Vagina (tissue), 2 donors: ENCODE measurements around the gene PARD3.

Source experiments
- POLR2A ChIP-seq, 2 donors: fragments of 450-650 bp; IDR thresholded peaks; one replicate each; pipeline ENCODE4 v1.6.1; 2017; ENCODE audit warnings: antibody characterized with exemption in 2 of 2, mild to moderate bottlenecking in 2 of 2, moderate library complexity in 2 of 2
- POLR2AphosphoS5 ChIP-seq, 2 donors: sonication (generic); formaldehyde crosslinking; IDR thresholded peaks; one replicate each; pipeline ENCODE4 v1.9.0; 2017; ENCODE audit warnings: antibody characterized with exemption in 2 of 2, mild to moderate bottlenecking in 2 of 2, low read depth in 1 of 2; ENCODE audit not compliant: insufficient read depth in 1 of 2
- TF ChIP-seq, protein P1 (sequence below), 3 experiments: fragments of 450-650 bp in 2 of 3; fragments of 200-600 bp in 1 of 3; sonication (generic) in 1 of 3; IDR thresholded peaks; one replicate each; pipeline ENCODE4 v1.5.1; 2017 to 2019; ENCODE audit warnings: antibody characterized with exemption in 3 of 3, mild to moderate bottlenecking in 2 of 3, moderate library complexity in 2 of 3

DNA sequence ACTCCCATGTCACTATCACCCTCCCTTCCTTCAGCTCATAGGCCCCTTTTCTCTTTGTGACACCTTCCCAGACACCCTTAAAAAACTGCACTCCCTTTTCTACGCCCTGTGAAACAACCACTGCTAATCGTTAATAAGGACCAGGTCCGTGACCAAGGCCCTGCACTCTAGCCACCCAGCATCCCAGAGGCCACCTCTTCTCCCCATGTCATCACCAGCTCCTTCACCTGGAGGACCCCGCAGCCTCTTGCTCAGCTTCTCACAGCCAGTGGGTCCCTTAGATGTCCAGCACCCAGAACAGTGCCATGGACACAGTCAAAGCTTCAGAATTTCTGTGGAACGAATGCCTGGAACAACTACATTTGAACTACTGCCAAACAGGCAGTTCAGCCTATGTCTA, 2.3 kb downstream of the PARD3 start:
- TF ChIP-seq POLR2A (IDR thresholded peaks at IDR 0.05): no peak
- TF ChIP-seq, protein P1, sequence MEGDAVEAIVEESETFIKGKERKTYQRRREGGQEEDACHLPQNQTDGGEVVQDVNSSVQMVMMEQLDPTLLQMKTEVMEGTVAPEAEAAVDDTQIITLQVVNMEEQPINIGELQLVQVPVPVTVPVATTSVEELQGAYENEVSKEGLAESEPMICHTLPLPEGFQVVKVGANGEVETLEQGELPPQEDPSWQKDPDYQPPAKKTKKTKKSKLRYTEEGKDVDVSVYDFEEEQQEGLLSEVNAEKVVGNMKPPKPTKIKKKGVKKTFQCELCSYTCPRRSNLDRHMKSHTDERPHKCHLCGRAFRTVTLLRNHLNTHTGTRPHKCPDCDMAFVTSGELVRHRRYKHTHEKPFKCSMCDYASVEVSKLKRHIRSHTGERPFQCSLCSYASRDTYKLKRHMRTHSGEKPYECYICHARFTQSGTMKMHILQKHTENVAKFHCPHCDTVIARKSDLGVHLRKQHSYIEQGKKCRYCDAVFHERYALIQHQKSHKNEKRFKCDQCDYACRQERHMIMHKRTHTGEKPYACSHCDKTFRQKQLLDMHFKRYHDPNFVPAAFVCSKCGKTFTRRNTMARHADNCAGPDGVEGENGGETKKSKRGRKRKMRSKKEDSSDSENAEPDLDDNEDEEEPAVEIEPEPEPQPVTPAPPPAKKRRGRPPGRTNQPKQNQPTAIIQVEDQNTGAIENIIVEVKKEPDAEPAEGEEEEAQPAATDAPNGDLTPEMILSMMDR (IDR thresholded peaks at IDR 0.05): no peak
- TF ChIP-seq POLR2AphosphoS5 (IDR thresholded peaks at IDR 0.05; ENCODE audit: insufficient read depth in 1 of 2, low read depth in 1 of 2): no peak
